A673 (cell line): ENCODE results near the gene GPER1. TPM values are rescaled to one million over a fixed set of nuclear protein-coding genes. Genes with fewer than 3 reads are reported as not detected.

Source experiments
- BruUV-seq: library from RNA; stranded (reverse); fragments of 400-500 nt; replicated peaks from 2 replicates; lab custom pipeline; 2021; lab: Mats Ljungman, UMichigan
- CTCF ChIA-PET: fragments of 300-600 bp; sonication (Branson Sonifier 250); formaldehyde crosslinking; loops from one replicate; lab custom pipeline; 2022; ENCODE audit warnings: antibody characterized with exemption; lab: Charles Lee
- POLR2A ChIA-PET: fragments of 300-600 bp; sonication (Branson Sonifier 250); formaldehyde crosslinking; loops from one replicate; lab custom pipeline; 2022; ENCODE audit warnings: antibody characterized with exemption; ENCODE audit not compliant: low non-redundant PET; lab: Charles Lee
- DNase-seq: peaks from one replicate; pipeline ENCODE4 v3.0.0-alpha.2; 2015; ENCODE audit warnings: low spot score
- H3K27ac ChIP-seq: fragments of 200-600 bp; sonication (generic); 2 replicates; pipeline ENCODE4 v1.5.1; 2016; ENCODE audit warnings: mixed run types, low read depth, mild to moderate bottlenecking, mixed read lengths, antibody characterized with exemption, low read length; ENCODE audit not compliant: poor library complexity, severe bottlenecking
- H3K27me3 ChIP-seq: fragments of 200-600 bp; sonication (generic); replicated peaks from 2 replicates; pipeline ENCODE4 v1.6.1; 2017; ENCODE audit warnings: mixed run types, low read depth, mild to moderate bottlenecking, mixed read lengths, antibody characterized with exemption, low read length; ENCODE audit not compliant: insufficient read depth, poor library complexity
- H3K36me3 ChIP-seq: fragments of 200-600 bp; sonication (generic); 2 replicates; pipeline ENCODE4 v1.6.1; 2016; ENCODE audit warnings: mixed run types, mild to moderate bottlenecking, mixed read lengths, antibody characterized with exemption, low read length; ENCODE audit not compliant: insufficient read depth, poor library complexity, severe bottlenecking
- H3K4me1 ChIP-seq: fragments of 200-600 bp; sonication (generic); 2 replicates; pipeline ENCODE4 v1.6.1; 2017; ENCODE audit warnings: mixed run types, mild to moderate bottlenecking, mixed read lengths, antibody characterized with exemption, low read length; ENCODE audit not compliant: insufficient read depth, poor library complexity, severe bottlenecking
- H3K4me3 ChIP-seq: fragments of 200-600 bp; sonication (generic); 2 replicates; pipeline ENCODE4 v1.5.1; 2016; ENCODE audit warnings: low read depth, mixed run types, mild to moderate bottlenecking, mixed read lengths, low read length; ENCODE audit not compliant: poor library complexity, severe bottlenecking
- H3K9me3 ChIP-seq: fragments of 200-600 bp; sonication (generic); 2 replicates; pipeline ENCODE4 v1.6.1; 2016; ENCODE audit warnings: mixed run types, low read depth, mild to moderate bottlenecking, mixed read lengths, antibody characterized with exemption, low read length; ENCODE audit not compliant: poor library complexity, severe bottlenecking
- CTCF ChIP-seq: fragments of 300-800, 200-600 bp; sonication (generic); conservative IDR thresholded peaks from 2 replicates; pipeline ENCODE4 v1.5.1; 2017; ENCODE audit warnings: low read depth, mild to moderate bottlenecking, antibody characterized with exemption, low read length, moderate library complexity, mixed read lengths
- EZH2 ChIP-seq: fragments of 200-600 bp; sonication (generic); IDR thresholded peaks from 2 replicates; pipeline ENCODE4 v1.6.1; 2017; ENCODE audit warnings: borderline replicate concordance, low read depth, mild to moderate bottlenecking, mixed read lengths, antibody characterized with exemption, low read length; ENCODE audit not compliant: poor library complexity, severe bottlenecking
- intact Hi-C: fragments of 100-400 bp; cut with micrococcal nuclease; formaldehyde crosslinking; loops from one replicate; pipeline ENCODE4 v1.10.0; 2022; ENCODE audit not compliant: unreplicated experiment
- total RNA-seq: library from RNA; stranded (reverse); gene quantifications from 2 replicates; pipeline ENCODE4 v1.2.3, GENCODE V29; 2021

GPER1 gene
- total RNA-seq, 1 experiment from 2014 or later = 0.37 TPM

- TF ChIP-seq CTCF (no peak), EZH2 (no peak)
- Histone ChIP-seq H3K27me3 (no peaks in the 10 kb centered on the region), H3K27ac (no peak overlapping the region), H3K4me1 (no peaks in the 10 kb centered on the region), H3K4me3 (no peak overlapping the region), H3K36me3 (no peaks in the 10 kb centered on the region), H3K9me3 (no peaks in the 10 kb centered on the region)
- intact Hi-C loops = no loop called here
- DNase-seq = no peak
- BruUV-seq = no TSS peak
- ChIA-PET POLR2A (no interaction called here), CTCF (no interaction called here)
These were observed 25.0 kb downstream of the GPER1 start for GRCh38 chr7:1112625-1113547.

GRCh38 chr7:1113548-1113885, 25.6 kb downstream of the GPER1 start:
- DNase-seq = no peak
- Histone ChIP-seq H3K4me3 (no peak overlapping the region), H3K4me1 (no peaks in the 10 kb centered on the region), H3K27ac (no peak overlapping the region), H3K36me3 (no peaks in the 10 kb centered on the region), H3K27me3 (no peaks in the 10 kb centered on the region), H3K9me3 (no peaks in the 10 kb centered on the region)
- ChIA-PET CTCF (no interaction called here), POLR2A (no interaction called here)
- BruUV-seq = no TSS peak
- intact Hi-C loops = no loop called here
- TF ChIP-seq CTCF (no peak), EZH2 (no peak)

GRCh38 chr7:1114088-1114487, 26.2 kb downstream of the GPER1 start:
- no peaks in the 10 kb centered on the region for H3K27me3 ChIP-seq
- H3K27ac ChIP-seq = no peak overlapping the region
- no peaks in the 10 kb centered on the region for H3K9me3 ChIP-seq
- H3K4me3 ChIP-seq = no peak overlapping the region
- BruUV-seq = no TSS peak
- intact Hi-C loops = no loop called here
- no peaks in the 10 kb centered on the region for H3K4me1 ChIP-seq
- ChIA-PET CTCF (no interaction called here), POLR2A (no interaction called here)
- no peaks in the 10 kb centered on the region for H3K36me3 ChIP-seq
- TF ChIP-seq EZH2 (no peak), CTCF (no peak)
- DNase-seq = no peak
